ENCODE results near the gene DDX5.

DDX5 gene

GRCh38 chr17:64459284-64459747, 46.8 kb downstream of the DDX5 start:
- no peak overlapping the region for H3K4me3 ChIP-seq
- H4K20me1 ChIP-seq, result no peaks in the 10 kb centered on the region
- H3K36me3 ChIP-seq, result peaks cover 44% of the 10 kb centered on the region
- peak overlapping the region; percentile 85; the same call in 1 of the 2 replicates for H3K27ac ChIP-seq
- H3K27me3 ChIP-seq, result no peaks in the 10 kb centered on the region
- H3K9ac ChIP-seq, result no peak overlapping the region
- peaks cover 48% of the 10 kb centered on the region for H3K4me1 ChIP-seq
- peak overlapping the region; percentile 53; the same call in 1 of the 2 replicates for H3K4me2 ChIP-seq
- peaks cover 16% of the 10 kb centered on the region for H3K9me3 ChIP-seq
- no peak for TF ChIP-seq Cebpa-rat (IDR thresholded peaks at IDR 0.05)

GRCh38 chr17:64458756-64459155, 47.3 kb downstream of the DDX5 start:
- Histone ChIP-seq H3K4me1 (peaks cover 53% of the 10 kb centered on the region), H3K4me3 (no peak overlapping the region), H3K9ac (no peak overlapping the region), H3K27me3 (no peaks in the 10 kb centered on the region), H4K20me1 (no peaks in the 10 kb centered on the region), H3K36me3 (peaks cover 50% of the 10 kb centered on the region), H3K9me3 (peaks cover 16% of the 10 kb centered on the region), H3K4me2 (peak overlapping the region; percentile 53), H3K27ac (peak overlapping the region; percentile 85)
- TF ChIP-seq Cebpa-rat (IDR thresholded peaks at IDR 0.05), result no peak

- Histone ChIP-seq H3K9me3 (peaks cover 16% of the 10 kb centered on the region), H3K4me2 (peak overlapping the region; percentile 53), H3K27me3 (no peaks in the 10 kb centered on the region), H3K4me1 (peaks cover 63% of the 10 kb centered on the region), H4K20me1 (no peaks in the 10 kb centered on the region), H3K27ac (peak overlapping the region; percentile 85), H3K36me3 (peaks cover 59% of the 10 kb centered on the region), H3K4me3 (0 out of 2 replicates have a peak overlapping the region, but pooled peaks have one; percentile 14), H3K9ac (no peak overlapping the region)
- no peak for TF ChIP-seq Cebpa-rat (IDR thresholded peaks at IDR 0.05)
These were observed 48.9 kb downstream of the DDX5 start for GRCh38 chr17:64457156-64457555.

- H3K4me1 ChIP-seq, result peaks cover 67% of the 10 kb centered on the region
- H3K9me3 ChIP-seq, result peaks cover 16% of the 10 kb centered on the region
- peak overlapping the region; percentile 14 for H3K4me3 ChIP-seq
- H4K20me1 ChIP-seq, result no peaks in the 10 kb centered on the region
- peak overlapping the region; percentile 53 for H3K4me2 ChIP-seq
- peak overlapping the region; percentile 13; the same call in 1 of the 2 replicates for H3K9ac ChIP-seq
- TF ChIP-seq Cebpa-rat (IDR thresholded peaks at IDR 0.05), result no peak
- H3K36me3 ChIP-seq, result peaks cover 65% of the 10 kb centered on the region
- no peaks in the 10 kb centered on the region for H3K27me3 ChIP-seq
- H3K27ac ChIP-seq, result peak overlapping the region; percentile 85
These were observed 49.9 kb downstream of the DDX5 start for GRCh38 chr17:64455993-64456885.

- H4K20me1 ChIP-seq, result no peaks in the 10 kb centered on the region
- peak overlapping the region; percentile 61 for H3K4me3 ChIP-seq
- no peaks in the 10 kb centered on the region for H3K27me3 ChIP-seq
- H3K4me1 ChIP-seq, result peaks cover 65% of the 10 kb centered on the region
- peaks cover 35% of the 10 kb centered on the region for H3K36me3 ChIP-seq
- no peak; the same call in 1 of the 2 replicates for TF ChIP-seq Cebpa-rat (IDR thresholded peaks at IDR 0.05)
- H3K9me3 ChIP-seq, result no peaks in the 10 kb centered on the region
- peak overlapping the region; percentile 87 for H3K27ac ChIP-seq
- H3K9ac ChIP-seq, result peak overlapping the region; percentile 79
- peak overlapping the region; percentile 86 for H3K4me2 ChIP-seq
These were observed 56.5 kb downstream of the DDX5 start for GRCh38 chr17:64449545-64449944.

- Histone ChIP-seq H3K4me2 (peak within 1 kb of the TSS; percentile 86), H3K36me3 (peaks cover 29% of the 10 kb centered on the region), H3K9ac (peak within 1 kb of the TSS; percentile 79), H4K20me1 (no peaks in the 10 kb centered on the region), H3K27ac (peak within 1 kb of the TSS; percentile 87), H3K4me3 (peak within 1 kb of the TSS; percentile 61), H3K4me1 (peaks cover 65% of the 10 kb centered on the region), H3K27me3 (no peaks in the 10 kb centered on the region), H3K9me3 (no peaks in the 10 kb centered on the region)
- no peak; the same call in 1 of the 2 replicates for TF ChIP-seq Cebpa-rat (IDR thresholded peaks at IDR 0.05)
These were observed 57.2 kb downstream of the DDX5 start, which contains the start of gene MILR1 for GRCh38 chr17:64448665-64449512. Gene MILR1, plus strand, starts transcription at chr17:64449115. Its CDS starts 54 bp downstream, at chr17:64449169.
